LoVo (cell line): Measurements from ENCODE around the gene DDX49.
A peak's percentile ranks its signal among the peaks of the same experiment; 100 is the strongest.
"Not testable (repeated sequence)": the region's sequence is repeated elsewhere in the genome, so short reads cannot be mapped to it uniquely, and the experiment has no call there.

Source experiments
- DNase-seq: peaks from one replicate; pipeline ENCODE4 v3.0.0-alpha.2; 2016; ENCODE audit warnings: low spot score

The DDX49 gene

DNA sequence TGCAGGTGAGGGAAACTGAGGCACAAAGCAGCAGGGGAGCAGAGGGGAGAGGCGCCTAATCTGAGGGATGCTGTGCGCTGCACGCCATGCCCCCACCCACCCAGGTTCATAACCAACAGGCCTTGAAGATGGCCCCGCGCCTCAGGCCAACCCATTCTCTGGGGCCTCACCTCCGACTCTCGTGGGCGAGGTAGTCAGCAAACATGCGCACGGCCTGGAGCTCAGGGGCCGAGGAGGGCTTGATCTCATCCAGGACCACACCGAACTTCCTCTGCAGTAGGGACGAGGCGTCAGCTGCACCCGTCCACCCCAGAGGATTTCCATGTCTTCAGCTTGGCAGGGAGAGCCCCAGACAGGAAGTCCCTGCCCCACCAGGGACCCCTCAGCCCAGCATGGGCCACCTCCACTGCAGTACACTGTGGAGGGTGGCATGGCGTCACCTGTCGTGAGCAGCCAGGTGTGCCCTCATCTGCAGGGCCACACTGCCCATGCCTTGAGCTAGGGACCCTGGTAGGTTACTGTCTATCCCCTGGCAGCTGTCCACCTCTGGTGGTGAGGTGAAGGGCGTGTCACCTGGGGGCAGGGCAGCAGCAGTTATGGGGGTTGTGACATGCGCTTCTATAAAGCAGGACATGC, 8.6 kb upstream of the DDX49 start:
- DNase-seq, result no peak

DNA sequence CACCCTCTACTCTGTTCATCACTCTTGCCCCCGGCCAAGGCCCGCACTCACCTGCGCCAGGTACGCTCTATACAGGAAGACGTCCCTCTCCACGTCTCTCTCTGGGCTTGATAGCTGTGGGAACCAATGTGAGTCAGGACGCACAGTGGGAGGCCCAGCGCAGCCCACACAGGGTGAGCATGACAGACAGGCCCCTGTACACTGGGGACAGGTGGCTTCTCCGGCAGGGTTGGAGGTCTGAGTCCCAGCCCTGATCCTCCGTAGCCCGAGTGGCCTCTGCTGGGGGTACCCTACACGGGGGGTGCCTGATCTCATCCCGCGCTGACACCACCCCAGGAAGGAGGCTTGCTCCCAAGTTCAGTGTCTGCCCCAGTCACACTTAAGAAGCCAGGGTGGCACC, 6.6 kb upstream of the DDX49 start:
- no peak for DNase-seq

DNA sequence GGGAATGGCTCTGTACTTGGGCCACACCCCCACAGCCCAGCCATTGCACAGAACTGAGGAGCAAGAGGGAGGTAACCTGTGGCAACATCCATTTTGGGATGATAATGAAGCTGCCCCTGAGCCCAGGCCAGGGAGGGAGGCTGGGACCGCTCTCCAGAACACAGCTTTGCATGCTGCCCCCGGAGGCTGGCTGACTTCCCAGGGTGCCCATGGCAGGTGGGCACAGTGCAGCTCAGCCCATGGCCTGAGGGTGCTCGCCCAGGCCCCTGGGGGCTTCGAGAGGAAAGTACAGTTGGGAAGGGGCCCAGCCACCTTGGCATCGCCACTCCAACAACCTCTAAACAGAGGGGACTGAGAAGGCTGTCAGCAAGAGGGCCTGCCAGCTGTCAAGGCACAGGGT, 6.0 kb upstream of the DDX49 start:
- no peak for DNase-seq

- DNase-seq, result no peak
Measured at GRCh38 chr19:18915639-18916038, 3.9 kb upstream of the DDX49 start.

- not testable (repeated sequence) for DNase-seq
Measured at GRCh38 chr19:18917593-18917992, 1.9 kb upstream of the DDX49 start.

DNA sequence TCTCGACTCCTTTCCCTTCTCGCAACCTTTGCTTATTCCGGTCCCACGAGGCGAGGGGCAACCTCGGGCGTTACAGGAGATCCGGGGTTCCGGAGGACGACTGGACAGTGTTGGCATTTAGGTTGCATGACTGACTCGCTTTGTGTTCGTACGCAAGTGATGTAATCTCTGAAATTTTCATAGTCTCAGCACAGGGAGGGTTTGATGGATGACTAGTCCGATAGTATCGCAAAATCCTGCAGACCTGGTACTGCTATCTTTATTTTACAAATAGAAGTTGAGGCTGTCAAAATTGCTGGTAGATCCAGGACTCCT, 342 bp downstream of the DDX49 start:
- DNase-seq, result no peak

GRCh38 chr19:18920400-18920799, 885 bp downstream of the DDX49 start:
- DNase-seq, result no peak

DNA sequence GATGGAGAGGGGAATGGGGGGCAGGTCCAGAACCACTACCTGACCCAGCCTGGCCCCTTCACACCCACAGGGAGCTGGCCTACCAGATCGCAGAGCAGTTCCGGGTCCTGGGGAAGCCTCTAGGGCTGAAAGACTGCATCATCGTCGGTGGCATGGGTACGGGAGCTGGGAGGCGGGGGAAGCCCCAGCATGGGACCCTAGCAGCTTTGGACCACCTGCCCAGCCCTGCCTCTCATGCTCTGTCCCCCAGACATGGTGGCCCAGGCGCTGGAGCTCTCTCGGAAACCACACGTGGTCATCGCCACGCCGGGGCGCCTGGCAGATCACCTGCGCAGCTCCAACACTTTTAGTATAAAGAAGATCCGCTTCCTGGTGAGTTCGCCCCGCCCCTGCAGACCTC, 2.1 kb downstream of the DDX49 start:
- no peak for DNase-seq

GRCh38 chr19:18922228-18922985, 2.9 kb downstream of the DDX49 start:
- DNase-seq, result no peak

DNA sequence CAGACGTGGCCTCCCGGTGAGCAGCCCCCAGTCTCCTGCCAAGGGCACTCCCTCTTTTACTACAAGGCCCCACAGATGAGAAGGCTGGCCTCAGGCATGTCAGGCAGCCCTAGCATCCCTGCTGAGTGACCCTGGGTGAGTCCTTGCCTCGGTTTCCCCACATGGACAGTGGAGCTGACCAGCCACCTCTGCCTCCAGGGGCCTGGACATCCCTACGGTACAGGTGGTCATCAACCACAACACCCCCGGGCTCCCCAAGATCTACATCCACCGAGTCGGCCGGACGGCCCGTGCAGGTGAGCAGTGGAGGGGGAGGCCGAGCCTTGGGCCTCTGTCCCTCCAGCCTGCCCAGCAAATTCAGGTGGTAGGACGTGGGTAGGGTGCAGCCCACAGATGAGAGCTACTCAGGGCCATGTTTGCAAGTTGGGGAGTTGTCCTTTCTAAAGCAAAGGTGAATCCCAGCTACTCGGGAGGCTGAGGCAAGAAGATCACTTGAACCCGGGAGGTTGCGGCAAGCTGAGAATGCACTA, 5.2 kb downstream of the DDX49 start:
- no peak for DNase-seq

DNA sequence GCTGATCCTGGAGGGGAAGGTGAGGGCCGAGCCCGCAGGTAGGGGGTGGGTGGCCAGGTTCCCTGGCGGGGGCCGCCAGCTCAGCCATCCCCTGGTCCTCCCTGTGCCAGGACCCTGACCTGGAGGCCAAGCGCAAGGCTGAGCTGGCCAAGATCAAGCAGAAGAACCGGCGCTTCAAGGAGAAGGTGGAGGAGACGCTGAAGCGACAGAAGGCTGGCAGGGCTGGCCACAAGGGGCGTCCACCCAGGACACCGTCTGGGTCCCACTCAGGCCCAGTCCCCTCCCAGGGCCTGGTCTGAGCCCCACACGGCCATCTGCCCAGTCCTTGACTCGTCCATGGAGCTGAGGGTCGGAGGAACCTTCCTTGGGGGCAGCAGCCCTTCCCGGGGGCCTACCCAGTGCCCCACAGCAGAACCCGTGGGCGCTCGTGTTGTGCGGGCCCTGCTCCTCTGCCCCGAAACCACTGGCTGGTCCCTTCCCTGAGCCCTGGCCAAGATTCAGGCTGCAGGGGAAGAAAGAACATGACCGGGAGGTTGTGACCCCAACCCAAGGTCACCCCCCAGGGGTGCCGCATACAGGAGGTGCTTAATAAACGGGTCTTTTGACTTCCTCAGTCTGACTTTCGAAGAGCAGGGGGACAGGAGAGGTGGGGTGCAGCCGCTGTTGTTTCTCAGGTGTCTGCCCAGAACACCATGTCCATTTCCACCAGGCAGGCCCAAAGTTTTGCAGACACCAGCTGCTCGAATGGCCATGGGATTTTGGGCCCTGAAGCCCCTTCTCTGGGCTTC, 8.7 kb downstream of the DDX49 start:
- DNase-seq, result no peak

GRCh38 chr19:18929311-18929710, 9.8 kb downstream of the DDX49 start:
- no peak for DNase-seq

DNA sequence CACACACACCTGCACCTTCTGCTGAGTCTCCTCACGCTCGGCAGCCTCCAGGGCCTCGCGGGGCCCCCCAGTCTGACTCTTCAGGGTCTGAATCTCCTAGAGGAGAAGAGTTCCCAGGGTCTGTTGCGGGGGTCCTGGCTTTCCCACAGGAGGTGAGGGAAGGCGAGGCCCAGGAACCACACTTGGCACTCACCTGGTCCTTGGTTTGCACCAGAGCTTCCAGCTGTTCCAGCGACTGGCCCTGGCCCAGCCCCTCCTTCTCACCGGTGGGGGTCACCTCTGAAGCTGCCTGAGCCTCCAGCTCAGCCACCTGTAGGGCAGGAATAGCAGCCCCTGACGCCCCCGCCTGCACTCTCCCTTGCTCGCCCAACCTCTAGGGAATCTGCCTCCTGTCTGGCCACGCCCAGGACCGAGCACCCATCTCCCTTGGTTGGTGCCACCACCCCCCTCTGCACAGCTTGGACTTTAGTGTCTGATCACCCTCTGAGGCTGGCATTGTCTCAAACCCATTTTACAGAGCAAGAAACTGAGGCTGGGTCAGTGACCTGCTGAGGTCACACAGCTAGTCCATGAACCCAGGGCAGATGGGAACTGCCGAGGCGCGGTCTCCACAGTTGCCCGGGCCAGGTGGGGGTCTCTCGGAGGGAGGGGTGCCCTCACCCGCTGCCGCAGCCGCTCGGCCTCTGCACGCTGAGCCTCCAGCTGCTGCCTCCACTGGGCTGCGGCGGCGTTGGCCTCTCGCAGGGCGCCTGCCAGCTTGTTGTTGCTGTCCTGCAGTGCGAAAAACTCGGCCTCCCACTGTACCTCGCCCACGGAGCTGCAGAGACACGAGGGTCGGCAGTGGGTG, 12.0 kb downstream of the DDX49 start:
- no peak for DNase-seq

DNA sequence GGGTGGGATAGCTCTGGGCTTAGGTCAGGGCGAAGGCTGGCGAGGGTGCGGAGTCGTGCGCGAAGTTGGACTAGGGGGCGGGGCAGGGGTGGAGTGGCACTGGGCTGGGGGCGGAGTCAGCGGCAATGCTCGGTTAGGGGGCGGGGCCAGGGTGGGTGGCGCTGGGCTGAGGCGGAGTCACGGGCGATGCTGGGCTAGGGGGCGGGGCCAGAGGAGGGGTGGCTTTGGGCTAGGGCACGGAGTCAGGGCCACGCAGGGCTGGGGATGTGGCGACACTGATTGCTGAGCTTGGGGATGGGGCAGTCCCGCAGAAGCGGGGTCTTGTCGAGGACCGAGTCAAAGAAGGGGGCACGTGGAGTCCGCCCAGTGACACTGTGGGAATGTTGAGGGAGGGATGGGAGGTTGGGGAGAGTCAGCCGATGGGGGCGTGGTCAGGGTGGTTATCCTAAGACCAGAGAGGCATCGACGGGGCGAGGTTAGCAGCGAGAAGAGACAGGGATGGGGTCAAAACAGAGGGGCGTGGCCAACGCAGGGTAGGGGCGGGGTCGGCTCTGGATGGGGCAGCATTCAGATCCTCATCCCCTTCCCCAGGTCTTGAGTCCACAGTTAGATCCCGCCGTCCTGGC, 12.8 kb downstream of the DDX49 start:
- no peak for DNase-seq

DNA sequence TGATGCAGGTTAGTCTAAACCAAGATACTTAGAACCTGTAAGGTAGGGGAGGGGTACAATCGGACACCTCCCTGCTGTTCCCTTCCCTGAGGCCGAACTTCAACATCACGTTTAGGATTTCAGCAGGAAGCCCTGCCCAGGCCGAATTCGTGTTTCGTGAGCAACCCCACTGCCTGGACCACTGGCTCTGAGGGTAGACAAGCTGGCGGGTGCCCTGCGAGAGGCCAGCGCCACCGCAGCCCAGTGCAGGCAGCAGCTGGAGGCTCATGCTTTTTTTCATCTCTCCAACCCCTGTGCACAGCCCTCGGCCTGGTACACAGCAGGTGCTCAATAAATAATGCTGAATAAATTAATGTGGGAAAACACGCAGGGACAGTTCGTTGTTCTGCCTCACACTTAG, 13.8 kb downstream of the DDX49 start:
- no peak for DNase-seq

GRCh38 chr19:18939163-18939562, 19.6 kb downstream of the DDX49 start:
- DNase-seq, result no peak

DNA sequence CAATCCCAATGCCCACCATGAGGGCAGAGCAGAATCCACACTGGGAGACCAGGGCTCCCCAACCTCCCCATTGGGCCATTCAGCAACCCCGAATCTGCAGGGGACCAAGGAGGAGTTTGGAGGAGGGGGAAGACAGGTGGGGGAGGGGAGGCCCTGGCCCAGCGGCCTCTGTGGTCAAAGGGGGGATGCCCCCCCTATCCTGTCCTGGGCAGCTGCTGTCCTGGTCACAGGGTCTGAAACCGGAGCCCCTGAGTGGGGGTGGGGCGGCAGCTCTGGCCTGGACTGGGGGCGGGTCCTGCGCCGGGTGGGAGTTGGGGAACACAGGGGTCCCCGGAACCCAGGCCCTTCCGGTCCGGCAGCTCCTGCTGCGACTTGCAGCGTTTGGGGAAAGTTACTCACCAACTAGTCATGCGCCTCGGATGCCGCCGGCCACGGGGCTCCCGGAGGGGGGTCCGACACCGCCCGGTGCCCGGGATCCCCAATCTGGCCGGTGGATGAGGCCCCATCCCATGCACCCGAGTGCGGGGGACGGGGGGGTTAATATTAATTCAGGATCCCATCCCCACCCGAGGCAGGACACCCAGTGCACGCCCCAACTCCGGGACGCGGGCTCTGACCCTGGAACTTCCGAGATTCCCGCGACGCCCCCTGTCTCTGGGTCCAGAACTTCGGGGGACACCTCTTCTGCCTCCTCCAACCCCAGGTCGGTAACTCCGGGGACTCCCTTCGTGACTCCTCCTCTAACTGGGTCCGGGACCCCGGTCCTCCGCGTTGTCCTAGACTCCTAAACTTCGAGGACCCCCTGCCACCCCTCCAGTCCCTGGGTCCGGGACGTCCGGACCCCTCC, 20.6 kb downstream of the DDX49 start:
- DNase-seq, result peak; percentile 31

GRCh38 chr19:18940769-18941627, 21.5 kb downstream of the DDX49 start, which contains the start of gene HOMER3:
HOMER3 (minus strand) TSS chr19:18941217; CDS start chr19:18938982, 2,235 bp downstream.
- DNase-seq, result peak; percentile 73

DNA sequence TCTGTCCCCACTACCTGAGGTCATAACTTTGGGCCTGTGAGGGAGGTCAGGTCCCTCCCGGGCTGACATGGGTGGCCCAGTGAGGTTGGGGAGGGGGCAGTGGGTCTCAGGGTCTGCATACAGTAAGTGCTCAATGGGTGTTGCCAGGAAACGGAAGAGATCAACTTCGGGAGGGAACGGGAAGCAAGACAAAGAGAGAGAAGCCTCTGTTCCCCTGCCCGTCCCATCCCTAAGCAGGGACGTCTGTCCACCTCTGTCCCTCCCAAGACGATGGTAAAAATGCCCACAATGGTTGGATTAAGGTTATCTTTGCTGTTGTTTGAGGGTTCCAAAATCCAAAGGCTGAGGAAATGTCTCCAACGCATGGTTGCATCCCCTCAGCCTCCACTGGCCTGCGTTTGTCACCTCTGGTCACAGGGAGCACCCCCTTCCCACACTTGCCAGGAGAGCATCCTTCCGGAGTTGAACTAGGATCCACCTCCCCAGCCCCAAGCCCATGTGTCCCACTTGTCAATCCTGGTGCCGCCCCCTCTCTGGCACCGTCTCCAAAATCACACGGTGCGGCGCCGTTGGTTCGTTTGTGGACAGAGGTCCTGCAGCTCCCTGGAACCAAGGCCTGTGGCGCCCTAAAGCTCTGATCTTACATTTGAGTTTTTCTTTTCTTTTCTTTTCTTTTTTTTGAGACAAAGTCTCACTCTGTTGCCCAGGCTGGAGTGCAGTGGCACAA, 22.3 kb downstream of the DDX49 start:
- no peak for DNase-seq
